ENCODE data around the gene LOXL3.

- TF ChIP-seq POLR2A (IDR thresholded peaks at IDR 0.05) (no peak), CTCF (IDR thresholded peaks at IDR 0.05) (no peak), EP300 (IDR thresholded peaks at IDR 0.05) (no peak)
These were observed 4.8 kb upstream of the LOXL3 start for GRCh38 chr2:74558284-74559230.
